Measurements from ENCODE around the gene TNIP2. TPM values are rescaled to one million over a fixed set of nuclear protein-coding genes. Genes with fewer than 3 reads are reported as not detected.

TNIP2 gene
- total and polyA plus RNA-seq, 8 donors = 11.4 to 25.4 (median 17.9) TPM

GRCh38 chr4:2795300-2795892 lies 39.3 kb upstream of the TNIP2 start:
- no peak for TF ChIP-seq CTCF (IDR thresholded peaks at IDR 0.05)
- no peak for FAIRE-seq

GRCh38 chr4:2794486-2795299 lies 38.6 kb upstream of the TNIP2 start:
- FAIRE-seq (no peak), DNase-seq (peak; percentile 49 to 81 (median 62)), ATAC-seq (peak in 3 of 4 donors; percentile 1 to 10 (median 9))
- WGBS, 2 donors = 55 to 64% methylated on average over 11 of the region's 11 CpGs
- Histone ChIP-seq H3K27me3 (no peaks in the 10 kb centered on the region), H3K9me3 (no peaks in the 10 kb centered on the region), H3K27ac (peak overlapping the region; percentile 3 to 85 (median 71)), H3K4me3 (peak overlapping the region in 2 of 4 donors; percentile 51 to 80), H3K36me3 (no peaks in the 10 kb centered on the region), H3K4me1 (peaks cover 29 to 67% (median 35%) of the 10 kb centered on the region in 3 donors)
- TF ChIP-seq CTCF (IDR thresholded peaks at IDR 0.05) = no peak
- intact Hi-C loops (cut with DNase I) = no loop called here

More at GRCh38 chr4:2795300-2795892, 39.3 kb upstream of the TNIP2 start:
- intact Hi-C loops (cut with DNase I) = no loop called here
- H3K4me3 ChIP-seq = peak overlapping the region in 1 of 4 donors; percentile 80
- DNase-seq (peak in 4 of 6 donors; percentile 27 to 78 (median 48)), ATAC-seq (no peak)
- H3K36me3 ChIP-seq = no peaks in the 10 kb centered on the region
- H3K9me3 ChIP-seq = no peaks in the 10 kb centered on the region
- peak overlapping the region in 2 of 4 donors; percentile 84 to 85 for H3K27ac ChIP-seq
- no peaks in the 10 kb centered on the region for H3K27me3 ChIP-seq
- H3K4me1 ChIP-seq = peaks cover 29 to 74% (median 40%) of the 10 kb centered on the region in 3 donors
- WGBS, 2 donors = 86 to 91% methylated on average over 17 of the region's 17 CpGs

- Histone ChIP-seq H3K9me3 (no peaks in the 10 kb centered on the region), H3K36me3 (no peaks in the 10 kb centered on the region), H3K27me3 (no peaks in the 10 kb centered on the region), H3K4me1 (peaks cover 29 to 58% (median 35%) of the 10 kb centered on the region in 3 donors), H3K27ac (peak overlapping the region; percentile 3 to 85 (median 71)), H3K4me3 (peak overlapping the region; percentile 35 to 80 (median 52))
- ATAC-seq (peak; percentile 9 to 35 (median 28)), DNase-seq (peak; percentile 66 to 87 (median 76)), FAIRE-seq (no peak)
- 12 to 15% methylated on average over 34 of the region's 34 CpGs for WGBS, 2 donors
- intact Hi-C loops (cut with DNase I) = no loop called here
- no peak for TF ChIP-seq CTCF (IDR thresholded peaks at IDR 0.05)
Measured at GRCh38 chr4:2793586-2794485, 37.7 kb upstream of the TNIP2 start.

GRCh38 chr4:2792711-2793585 lies 36.8 kb upstream of the TNIP2 start, which contains the start of gene SH3BP2:
TSS of gene SH3BP2 (plus strand) at chr4:2793085. CDS start at chr4:2820618, 27,533 bp downstream.
- H3K27ac ChIP-seq = peak within 1 kb of the TSS; percentile 15 to 85 (median 71)
- H3K27me3 ChIP-seq = no peaks in the 10 kb centered on the region
- no peaks in the 10 kb centered on the region for H3K36me3 ChIP-seq
- DNase-seq (peak; percentile 78 to 91 (median 86)), FAIRE-seq (no peak), ATAC-seq (peak; percentile 39 to 62 (median 47))
- H3K4me3 ChIP-seq = peak within 1 kb of the TSS; percentile 35 to 80 (median 52)
- TF ChIP-seq CTCF (IDR thresholded peaks at IDR 0.05) = no peak
- no peaks in the 10 kb centered on the region for H3K9me3 ChIP-seq
- intact Hi-C loops (cut with DNase I) = no loop called here
- H3K4me1 ChIP-seq = peaks cover 27 to 49% (median 28%) of the 10 kb centered on the region in 3 donors
- WGBS, 2 donors = 10 to 21% methylated on average over 54 to 104 of the region's 104 CpGs

All from pancreas (tissue), 10 donors.